Brain microvascular endothelial cell (primary cell): ENCODE measurements around the gene DOP1B.

Experiments used
- DNase-seq: peaks from one replicate; pipeline ENCODE4 v3.0.0-alpha.2; 2020
- H3K27ac ChIP-seq: fragments of 250-450 bp; sonication (Bioruptor Pico); 2 replicates; pipeline ENCODE4 v1.5.1; 2020; ENCODE audit warnings: mild to moderate bottlenecking, moderate library complexity
- H3K27me3 ChIP-seq: fragments of 250-450 bp; sonication (Bioruptor Pico); replicated peaks from 2 replicates; pipeline ENCODE4 v1.5.1; 2020; ENCODE audit warnings: mild to moderate bottlenecking
- H3K36me3 ChIP-seq: fragments of 250-450 bp; sonication (Bioruptor Pico); replicated peaks from 2 replicates; pipeline ENCODE4 v1.5.1; 2020; ENCODE audit warnings: mild to moderate bottlenecking
- H3K4me3 ChIP-seq: 2 replicates; pipeline ENCODE4 v1.5.1; 2011; ENCODE audit warnings: low read depth, mild to moderate bottlenecking, control low read depth, low read length, moderate library complexity
- in situ Hi-C: cut with HindIII; loops from 2 replicates; pipeline ENCODE4 v1.10.0; 2017; ENCODE audit warnings: low sequenced_read_pairs, low pct_ligation_motif_present
- TF ChIP-seq, protein P1 (sequence below): IDR thresholded peaks from 2 replicates; pipeline ENCODE4 v1.5.1; 2011; ENCODE audit warnings: low read depth, mild to moderate bottlenecking, moderate library complexity, low read length, control low read depth, inconsistent platforms; ENCODE audit errors: missing control alignments

DOP1B gene

GRCh38 chr21:36171741-36172331 is 15.2 kb downstream of the DOP1B start:
- in situ Hi-C loops = no loop called here
- DNase-seq = no peak
- no peaks in the 10 kb centered on the region for H3K27me3 ChIP-seq
- H3K36me3 ChIP-seq = peaks cover 2% of the 10 kb centered on the region
- no peak overlapping the region for H3K27ac ChIP-seq
- no peak overlapping the region for H3K4me3 ChIP-seq
- TF ChIP-seq, protein P1, sequence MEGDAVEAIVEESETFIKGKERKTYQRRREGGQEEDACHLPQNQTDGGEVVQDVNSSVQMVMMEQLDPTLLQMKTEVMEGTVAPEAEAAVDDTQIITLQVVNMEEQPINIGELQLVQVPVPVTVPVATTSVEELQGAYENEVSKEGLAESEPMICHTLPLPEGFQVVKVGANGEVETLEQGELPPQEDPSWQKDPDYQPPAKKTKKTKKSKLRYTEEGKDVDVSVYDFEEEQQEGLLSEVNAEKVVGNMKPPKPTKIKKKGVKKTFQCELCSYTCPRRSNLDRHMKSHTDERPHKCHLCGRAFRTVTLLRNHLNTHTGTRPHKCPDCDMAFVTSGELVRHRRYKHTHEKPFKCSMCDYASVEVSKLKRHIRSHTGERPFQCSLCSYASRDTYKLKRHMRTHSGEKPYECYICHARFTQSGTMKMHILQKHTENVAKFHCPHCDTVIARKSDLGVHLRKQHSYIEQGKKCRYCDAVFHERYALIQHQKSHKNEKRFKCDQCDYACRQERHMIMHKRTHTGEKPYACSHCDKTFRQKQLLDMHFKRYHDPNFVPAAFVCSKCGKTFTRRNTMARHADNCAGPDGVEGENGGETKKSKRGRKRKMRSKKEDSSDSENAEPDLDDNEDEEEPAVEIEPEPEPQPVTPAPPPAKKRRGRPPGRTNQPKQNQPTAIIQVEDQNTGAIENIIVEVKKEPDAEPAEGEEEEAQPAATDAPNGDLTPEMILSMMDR = no peak

GRCh38 chr21:36174780-36175179 is 18.2 kb downstream of the DOP1B start:
- in situ Hi-C loops = no loop called here
- Histone ChIP-seq H3K27ac (no peak overlapping the region), H3K4me3 (no peak overlapping the region), H3K27me3 (no peaks in the 10 kb centered on the region), H3K36me3 (peaks cover 2% of the 10 kb centered on the region)
- TF ChIP-seq, protein P1 = no peak
- no peak for DNase-seq

GRCh38 chr21:36175771-36176565 is 19.3 kb downstream of the DOP1B start:
- Histone ChIP-seq H3K36me3 (no peaks in the 10 kb centered on the region), H3K27me3 (no peaks in the 10 kb centered on the region), H3K4me3 (no peak overlapping the region), H3K27ac (no peak overlapping the region)
- in situ Hi-C loops = no loop called here
- no peak for DNase-seq
- TF ChIP-seq, protein P1 = no peak

DNA sequence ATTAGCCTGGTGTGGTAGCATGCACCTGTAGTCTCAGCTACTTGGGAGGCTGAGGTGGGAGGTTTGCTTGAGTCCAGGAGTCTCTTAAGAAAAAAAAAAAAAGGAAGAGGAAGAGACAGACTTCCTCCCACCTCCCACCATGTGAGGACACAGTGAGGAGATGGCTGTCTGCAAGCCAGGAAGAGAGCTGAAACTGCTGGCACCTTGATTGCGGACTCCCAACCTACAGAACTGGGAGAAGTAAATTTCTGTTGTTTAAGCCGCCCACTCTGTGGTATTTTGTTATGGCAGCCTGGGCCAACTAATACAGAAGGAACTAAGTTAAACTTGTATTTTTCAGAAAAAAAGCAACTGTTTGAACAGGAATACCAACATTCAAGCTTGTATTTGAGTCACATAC is 21.7 kb downstream of the DOP1B start:
- in situ Hi-C loops = no loop called here

GRCh38 chr21:36179145-36179544 is 22.5 kb downstream of the DOP1B start:
- H3K4me3 ChIP-seq = no peak overlapping the region
- no peaks in the 10 kb centered on the region for H3K27me3 ChIP-seq
- in situ Hi-C loops = no loop called here
- no peaks in the 10 kb centered on the region for H3K36me3 ChIP-seq
- H3K27ac ChIP-seq = no peak overlapping the region
- DNase-seq = no peak
- TF ChIP-seq, protein P1 = no peak

More for the DNA sequence above, 21.7 kb downstream of the DOP1B start:
- DNase-seq = no peak
- Histone ChIP-seq H3K27ac (no peak overlapping the region), H3K36me3 (no peaks in the 10 kb centered on the region), H3K4me3 (no peak overlapping the region), H3K27me3 (no peaks in the 10 kb centered on the region)
- TF ChIP-seq, protein P1 = no peak
